ENCODE results near the gene TMEM178A. TPM values are rescaled to one million over a fixed set of nuclear protein-coding genes. Genes with fewer than 3 reads are reported as not detected.

The TMEM178A gene
- total RNA-seq, 4 donors from 2014 or later, result 1.6 to 7.5 (median 4.6) TPM

DNA sequence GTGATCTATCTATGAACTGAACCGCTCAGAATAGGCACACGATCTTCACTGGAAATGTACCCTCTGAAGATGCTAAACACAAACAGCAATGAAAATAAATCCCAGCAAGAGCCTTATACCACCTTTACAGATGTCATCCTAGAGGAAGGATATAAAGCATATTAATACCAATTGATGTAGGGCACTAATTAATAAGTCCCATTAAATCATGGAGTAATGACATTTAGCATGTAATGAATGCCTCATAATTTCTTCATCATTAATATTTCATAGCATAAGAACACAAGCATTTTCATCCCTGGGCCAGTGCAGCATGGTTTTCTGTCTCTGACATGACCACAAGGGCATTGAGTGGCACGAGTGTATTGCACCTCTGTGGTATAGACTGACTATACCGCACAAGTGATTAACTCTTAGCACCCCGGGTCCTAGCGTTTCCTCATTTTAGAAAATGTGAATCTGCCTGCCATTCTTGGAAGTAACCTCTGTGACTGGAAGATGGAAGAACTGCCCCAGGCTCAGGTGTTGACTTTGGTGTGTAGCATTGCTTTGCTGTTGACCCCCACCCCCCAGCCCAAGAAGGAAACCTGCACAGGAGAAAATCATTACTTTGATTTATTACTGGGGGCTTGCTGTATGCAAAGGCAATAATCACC is 1.4 kb upstream of the TMEM178A start:
- in situ Hi-C loops (cut with MboI; ENCODE audit: low pct_ligation_motif_present in 1 of 4, low pct_unique_long_range_greater_than_20kb in 1 of 4, low sequenced_read_pairs in 3 of 4) (no loop called here), intact Hi-C loops (cut with DNase I; ENCODE audit: low total_unique reads) (no loop called here)
- Histone ChIP-seq H3K4me1 (peaks cover 0 to 13% (median 5%) of the 10 kb centered on the region in 4 donors), H3K4me3 (no peak overlapping the region), H3K9me3 (no peaks in the 10 kb centered on the region), H3K27me3 (peaks cover 57% of the 10 kb centered on the region), H3K27ac (no peak overlapping the region), H3K36me3 (no peaks in the 10 kb centered on the region)
- 69 to 86% methylated on average over 2 to 6 of the region's 6 CpGs for WGBS, 2 donors (ENCODE audit: low coverage in 1 of 2)
- no peak for DNase-seq
- no peak for TF ChIP-seq POLR2A (IDR thresholded peaks at IDR 0.05)
- TF ChIP-seq EP300 (IDR thresholded peaks at IDR 0.05; ENCODE audit: low read depth), result no peak
- TF ChIP-seq POLR2AphosphoS5 (IDR thresholded peaks at IDR 0.05), result no peak

DNA sequence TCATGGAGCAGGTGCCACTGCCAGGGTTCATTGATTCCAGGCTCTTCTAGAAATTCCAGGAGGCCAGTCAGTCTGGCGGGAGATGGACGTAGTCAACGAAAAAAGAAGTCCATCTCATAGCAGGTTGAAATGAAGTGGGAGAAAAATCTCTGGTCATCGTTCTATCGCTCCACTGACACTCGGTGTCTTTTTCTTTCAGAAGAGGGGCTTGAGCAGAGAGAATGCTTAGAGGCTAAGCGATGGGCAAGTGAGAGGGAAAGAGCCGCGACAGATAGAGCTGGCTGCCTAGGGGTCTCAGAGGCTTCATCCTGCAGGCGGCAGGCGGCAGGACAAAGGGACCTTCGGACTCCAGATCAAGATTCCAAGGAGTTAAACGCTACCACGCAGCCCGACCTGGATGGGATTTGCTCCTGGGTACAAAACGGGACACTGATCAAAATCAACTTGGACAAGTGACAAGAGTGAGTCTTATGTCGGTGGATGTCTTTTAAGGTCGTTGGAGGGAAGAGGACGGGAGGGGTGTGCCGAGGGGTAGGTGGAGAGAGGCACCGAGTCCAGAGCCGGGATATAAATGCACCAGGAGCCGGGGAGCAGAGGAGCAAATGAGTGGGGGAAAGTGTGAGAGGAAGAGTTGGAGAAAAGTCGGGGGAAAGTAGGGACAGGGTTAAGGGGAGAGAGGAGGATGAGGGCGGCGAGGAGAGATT is 677 bp upstream of the TMEM178A start:
- Histone ChIP-seq H3K27ac (no peak overlapping the region), H3K36me3 (no peaks in the 10 kb centered on the region), H3K4me3 (peak overlapping the region in 2 of 4 donors; percentile 46 to 61), H3K27me3 (peaks cover 64% of the 10 kb centered on the region), H3K4me1 (peaks cover 0 to 13% (median 5%) of the 10 kb centered on the region in 4 donors), H3K9me3 (no peaks in the 10 kb centered on the region)
- 44 to 65% methylated on average over 10 to 26 of the region's 26 CpGs for WGBS, 2 donors (ENCODE audit: low coverage in 1 of 2)
- DNase-seq, result no peak
- intact Hi-C loops (cut with DNase I; ENCODE audit: low total_unique reads), result no loop called here
- TF ChIP-seq EP300 (IDR thresholded peaks at IDR 0.05; ENCODE audit: low read depth) (no peak), POLR2A (IDR thresholded peaks at IDR 0.05) (no peak), POLR2AphosphoS5 (IDR thresholded peaks at IDR 0.05) (no peak)
- TF ChIP-seq, protein P1, sequence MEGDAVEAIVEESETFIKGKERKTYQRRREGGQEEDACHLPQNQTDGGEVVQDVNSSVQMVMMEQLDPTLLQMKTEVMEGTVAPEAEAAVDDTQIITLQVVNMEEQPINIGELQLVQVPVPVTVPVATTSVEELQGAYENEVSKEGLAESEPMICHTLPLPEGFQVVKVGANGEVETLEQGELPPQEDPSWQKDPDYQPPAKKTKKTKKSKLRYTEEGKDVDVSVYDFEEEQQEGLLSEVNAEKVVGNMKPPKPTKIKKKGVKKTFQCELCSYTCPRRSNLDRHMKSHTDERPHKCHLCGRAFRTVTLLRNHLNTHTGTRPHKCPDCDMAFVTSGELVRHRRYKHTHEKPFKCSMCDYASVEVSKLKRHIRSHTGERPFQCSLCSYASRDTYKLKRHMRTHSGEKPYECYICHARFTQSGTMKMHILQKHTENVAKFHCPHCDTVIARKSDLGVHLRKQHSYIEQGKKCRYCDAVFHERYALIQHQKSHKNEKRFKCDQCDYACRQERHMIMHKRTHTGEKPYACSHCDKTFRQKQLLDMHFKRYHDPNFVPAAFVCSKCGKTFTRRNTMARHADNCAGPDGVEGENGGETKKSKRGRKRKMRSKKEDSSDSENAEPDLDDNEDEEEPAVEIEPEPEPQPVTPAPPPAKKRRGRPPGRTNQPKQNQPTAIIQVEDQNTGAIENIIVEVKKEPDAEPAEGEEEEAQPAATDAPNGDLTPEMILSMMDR (IDR thresholded peaks at IDR 0.05), result no peak
- in situ Hi-C loops (cut with MboI; ENCODE audit: low pct_ligation_motif_present in 1 of 4, low pct_unique_long_range_greater_than_20kb in 1 of 4, low sequenced_read_pairs in 3 of 4), result no loop called here

DNA sequence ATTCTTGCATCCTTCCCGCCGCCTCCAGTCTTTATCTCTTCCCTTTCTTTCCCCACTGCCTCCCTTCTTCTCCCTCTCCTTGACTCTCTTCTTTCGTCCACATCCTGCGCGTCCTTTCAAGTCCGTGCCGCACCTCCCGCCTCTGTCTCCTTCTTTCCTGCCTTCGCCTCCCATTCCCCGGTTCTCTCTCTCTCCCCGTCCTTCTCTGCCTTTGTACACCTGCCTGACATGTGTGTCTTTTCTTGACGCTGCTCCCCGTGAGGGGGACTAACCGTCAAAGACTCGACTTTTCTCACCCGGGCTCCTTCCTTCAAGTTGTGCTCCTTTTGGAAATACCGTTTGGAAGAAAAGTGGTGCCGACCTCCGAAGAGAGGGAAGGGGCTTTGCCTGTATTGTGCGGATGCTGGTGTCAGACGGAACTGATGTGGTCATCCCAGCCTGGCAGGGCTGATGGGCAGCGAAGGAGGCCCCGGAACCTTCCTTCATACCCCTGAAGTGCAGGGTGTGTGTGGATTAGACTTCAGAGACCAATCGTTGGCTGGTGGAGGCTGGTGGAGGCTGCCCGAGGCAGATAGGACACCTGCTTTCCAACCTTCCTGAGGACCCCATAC is 879 bp downstream of the TMEM178A start:
- Histone ChIP-seq H3K9me3 (no peaks in the 10 kb centered on the region), H3K4me1 (peaks cover 0 to 13% (median 5%) of the 10 kb centered on the region in 4 donors), H3K36me3 (no peaks in the 10 kb centered on the region), H3K27me3 (peaks cover 77% of the 10 kb centered on the region), H3K4me3 (peak overlapping the region in 3 of 4 donors; percentile 45 to 61 (median 46)), H3K27ac (no peak overlapping the region)
- in situ Hi-C loops (cut with MboI; ENCODE audit: low pct_ligation_motif_present in 1 of 4, low pct_unique_long_range_greater_than_20kb in 1 of 4, low sequenced_read_pairs in 3 of 4) (no loop called here), intact Hi-C loops (cut with DNase I; ENCODE audit: low total_unique reads) (no loop called here)
- 5 to 6% methylated on average over 14 to 25 of the region's 25 CpGs for WGBS, 2 donors (ENCODE audit: low coverage in 1 of 2)
- no peak for DNase-seq
- TF ChIP-seq POLR2AphosphoS5 (IDR thresholded peaks at IDR 0.05) (no peak), POLR2A (IDR thresholded peaks at IDR 0.05) (no peak), EP300 (IDR thresholded peaks at IDR 0.05; ENCODE audit: low read depth) (no peak)
- TF ChIP-seq, protein P1 (IDR thresholded peaks at IDR 0.05), result no peak

DNA sequence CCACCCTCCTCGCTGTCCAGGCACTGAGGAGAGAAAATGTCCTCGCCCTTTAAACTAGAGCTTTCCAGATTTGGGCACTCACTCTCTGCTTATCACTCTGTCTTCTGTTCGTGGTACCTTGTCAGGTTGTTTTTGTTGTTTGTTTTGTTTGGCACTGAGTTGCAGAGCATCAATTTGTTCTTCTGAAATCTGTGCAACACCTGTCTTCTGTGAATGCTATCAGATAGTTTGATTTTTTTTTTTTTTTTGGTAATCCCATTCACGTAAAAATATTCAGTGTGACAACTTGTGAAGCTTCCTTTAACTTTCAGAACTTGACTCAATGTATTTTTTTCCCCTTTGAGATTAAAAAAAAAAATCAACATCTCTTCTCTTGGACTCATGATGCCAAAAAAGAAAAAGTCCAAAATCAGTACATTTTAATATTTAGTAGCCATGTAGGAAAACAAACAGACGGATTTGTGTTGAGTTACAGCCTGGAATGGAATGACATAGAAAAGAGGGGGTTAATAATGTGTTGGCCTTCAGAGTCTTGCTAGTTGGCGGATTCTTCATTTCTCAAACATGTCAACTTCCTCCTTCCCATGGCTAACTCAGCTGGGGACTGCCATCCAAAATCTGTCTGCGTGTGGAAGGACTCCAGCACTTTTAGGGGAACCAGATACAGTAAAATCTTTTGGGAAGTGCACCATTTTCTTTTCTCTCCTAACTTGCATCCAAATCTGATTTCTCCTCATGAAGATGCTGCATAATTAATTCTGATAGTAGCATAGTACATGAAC is 1.6 kb downstream of the TMEM178A start:
- 47 to 49% methylated on average over 6 to 7 of the region's 7 CpGs for WGBS, 2 donors (ENCODE audit: low coverage in 1 of 2)
- TF ChIP-seq POLR2AphosphoS5 (IDR thresholded peaks at IDR 0.05), result no peak
- TF ChIP-seq EP300 (IDR thresholded peaks at IDR 0.05; ENCODE audit: low read depth), result no peak
- TF ChIP-seq, protein P1 (IDR thresholded peaks at IDR 0.05), result no peak
- no peak for TF ChIP-seq POLR2A (IDR thresholded peaks at IDR 0.05)
- Histone ChIP-seq H3K36me3 (no peaks in the 10 kb centered on the region), H3K4me1 (peaks cover 0 to 13% (median 5%) of the 10 kb centered on the region in 4 donors), H3K9me3 (no peaks in the 10 kb centered on the region), H3K4me3 (peak overlapping the region in 1 of 4 donors; percentile 61), H3K27me3 (peaks cover 83% of the 10 kb centered on the region), H3K27ac (no peak overlapping the region)
- in situ Hi-C loops (cut with MboI; ENCODE audit: low pct_ligation_motif_present in 1 of 4, low pct_unique_long_range_greater_than_20kb in 1 of 4, low sequenced_read_pairs in 3 of 4) (no loop called here), intact Hi-C loops (cut with DNase I; ENCODE audit: low total_unique reads) (no loop called here)
- DNase-seq, result no peak

Measured in transverse colon (tissue), 4 donors.